ENCODE measurements around the gene ZNF43.
"Not testable (repeated sequence)": the region's sequence is repeated elsewhere in the genome, so short reads cannot be mapped to it uniquely, and the experiment has no call there.

Gene ZNF43

GRCh38 chr19:21824679-21825078 is 11.3 kb downstream of the ZNF43 start:
- no peak overlapping the region for H3K4me3 ChIP-seq (replicated peaks; ENCODE audit: insufficient read depth, low read length)
- DNase-seq (ENCODE audit: low read depth in 1 of 2, low spot score in 1 of 2): no peak
- no peak overlapping the region for H3K27ac ChIP-seq (replicated peaks)
- no peaks in the 10 kb centered on the region for H3K27me3 ChIP-seq (ENCODE audit: insufficient read depth, poor library complexity, severe bottlenecking)
- TF ChIP-seq GABPA (IDR thresholded peaks at IDR 0.05; ENCODE audit: low read depth) (no peak), CTCF (IDR thresholded peaks at IDR 0.05; ENCODE audit: insufficient read depth, low read length) (no peak), SPI1 (IDR thresholded peaks at IDR 0.05; ENCODE audit: borderline replicate concordance, low read depth) (no peak), POLR2AphosphoS5 (IDR thresholded peaks at IDR 0.05; ENCODE audit: low read depth) (no peak), REST (IDR thresholded peaks at IDR 0.05; ENCODE audit: insufficient replicate concordance, low read depth) (no peak)

GRCh38 chr19:21823224-21823623 is 12.8 kb downstream of the ZNF43 start:
- Histone ChIP-seq H3K27me3 (ENCODE audit: insufficient read depth, poor library complexity, severe bottlenecking) (no peaks in the 10 kb centered on the region), H3K4me3 (replicated peaks; ENCODE audit: insufficient read depth, low read length) (no peak overlapping the region), H3K27ac (replicated peaks) (no peak overlapping the region)
- DNase-seq (ENCODE audit: low read depth in 1 of 2, low spot score in 1 of 2): no peak
- TF ChIP-seq SPI1 (IDR thresholded peaks at IDR 0.05; ENCODE audit: borderline replicate concordance, low read depth) (no peak), REST (IDR thresholded peaks at IDR 0.05; ENCODE audit: insufficient replicate concordance, low read depth) (no peak), CTCF (IDR thresholded peaks at IDR 0.05; ENCODE audit: insufficient read depth, low read length) (no peak), GABPA (IDR thresholded peaks at IDR 0.05; ENCODE audit: low read depth) (no peak), POLR2AphosphoS5 (IDR thresholded peaks at IDR 0.05; ENCODE audit: low read depth) (no peak)

- Histone ChIP-seq H3K4me3 (replicated peaks; ENCODE audit: insufficient read depth, low read length) (no peak overlapping the region), H3K27me3 (ENCODE audit: insufficient read depth, poor library complexity, severe bottlenecking) (no peaks in the 10 kb centered on the region), H3K27ac (replicated peaks) (no peak overlapping the region)
- no peak for TF ChIP-seq POLR2AphosphoS5 (IDR thresholded peaks at IDR 0.05; ENCODE audit: low read depth)
- TF ChIP-seq GABPA (IDR thresholded peaks at IDR 0.05; ENCODE audit: low read depth): no peak
- no peak for TF ChIP-seq CTCF (IDR thresholded peaks at IDR 0.05; ENCODE audit: insufficient read depth, low read length)
- DNase-seq (ENCODE audit: low read depth in 1 of 2, low spot score in 1 of 2): no peak
Measured at GRCh38 chr19:21812448-21812847, 23.5 kb downstream of the ZNF43 start.

- not testable (repeated sequence) for H3K27me3 ChIP-seq (ENCODE audit: insufficient read depth, poor library complexity, severe bottlenecking); DNase-seq (ENCODE audit: low read depth in 1 of 2, low spot score in 1 of 2); H3K4me3 ChIP-seq (replicated peaks; ENCODE audit: insufficient read depth, low read length); H3K27ac ChIP-seq (replicated peaks)
Measured at GRCh38 chr19:21808400-21809000, 27.5 kb downstream of the ZNF43 start.

All from HL-60 (cell line).